Right atrium auricular region (tissue), 2 donors: ENCODE measurements around the gene CYGB. TPM values are rescaled to one million over a fixed set of nuclear protein-coding genes. Genes with fewer than 3 reads are reported as not detected.
A peak's percentile ranks its signal among the peaks of the same experiment; 100 is the strongest.
"Not testable (repeated sequence)": the region's sequence is repeated elsewhere in the genome, so short reads cannot be mapped to it uniquely, and the experiment has no call there.

Experiments
- DNase-seq: peaks from one replicate; pipeline ENCODE4 v3.0.0-alpha.2; 2019; ENCODE audit warnings: low spot score
- H3K27ac ChIP-seq, 2 donors: fragments of 200-600 bp; sonication (generic); 1 replicate in 1 of 2; 2 replicates in 1 of 2; pipeline ENCODE4 v1.5.1; 2016 to 2019
- H3K27me3 ChIP-seq, 2 donors: fragments of 200-600 bp; sonication (generic); one replicate each; pipeline versions ENCODE4 v1.5.1 to v1.6.0; 2017 to 2019
- H3K36me3 ChIP-seq: fragments of 200-600 bp; sonication (generic); one replicate; pipeline ENCODE4 v1.5.1; 2016
- H3K4me1 ChIP-seq, 2 donors: fragments of 200-600 bp; sonication (generic); one replicate each; pipeline versions ENCODE4 v1.5.1 to v1.6.0; 2017 to 2019
- H3K4me3 ChIP-seq, 2 donors: fragments of 200-600 bp; sonication (generic); 1 replicate in 1 of 2; 2 replicates in 1 of 2; pipeline ENCODE4 v1.5.1; 2017 to 2019; ENCODE audit warnings: mild to moderate bottlenecking in 1 of 2, moderate library complexity in 1 of 2
- H3K9me3 ChIP-seq, 2 donors: fragments of 200-600 bp; sonication (generic); one replicate each; pipeline ENCODE4 v1.5.1; 2019
- CTCF ChIP-seq, 2 donors: fragments of 200-600 bp; sonication (generic); IDR thresholded peaks; one replicate each; pipeline ENCODE4 v1.5.1; 2019; ENCODE audit warnings: antibody characterized with exemption in 2 of 2
- total RNA-seq, 2 donors: library from RNA; depleted of rRNA; stranded (reverse); fragments of >200 nt; gene quantifications; one replicate each; pipeline ENCODE4 v1.1.0, GENCODE V29; 2016

CYGB gene
- total RNA-seq, 2 donors from 2014 or later, result 23.0 to 48.7 TPM

GRCh38 chr17:76512366-76513305 is 24.9 kb downstream of the CYGB start:
- TF ChIP-seq CTCF (IDR thresholded peaks at IDR 0.05), result no peak
- Histone ChIP-seq H3K9me3 (no peaks in the 10 kb centered on the region), H3K4me3 (no peak overlapping the region), H3K36me3 (no peaks in the 10 kb centered on the region), H3K4me1 (peaks cover 0 to 20% of the 10 kb centered on the region in 2 donors), H3K27me3 (no peaks in the 10 kb centered on the region), H3K27ac (no peak overlapping the region)
- DNase-seq, result no peak

GRCh38 chr17:76511668-76512365 is 25.7 kb downstream of the CYGB start:
- no peaks in the 10 kb centered on the region for H3K36me3 ChIP-seq
- peaks cover 0 to 20% of the 10 kb centered on the region in 2 donors for H3K4me1 ChIP-seq
- TF ChIP-seq CTCF (IDR thresholded peaks at IDR 0.05), result no peak
- no peak for DNase-seq
- no peaks in the 10 kb centered on the region for H3K27me3 ChIP-seq
- H3K4me3 ChIP-seq, result no peak overlapping the region
- H3K27ac ChIP-seq, result no peak overlapping the region
- no peaks in the 10 kb centered on the region for H3K9me3 ChIP-seq

- DNase-seq, result no peak
- H3K27me3 ChIP-seq, result no peaks in the 10 kb centered on the region
- no peak overlapping the region for H3K27ac ChIP-seq
- TF ChIP-seq CTCF (IDR thresholded peaks at IDR 0.05), result no peak
- no peaks in the 10 kb centered on the region for H3K36me3 ChIP-seq
- H3K4me3 ChIP-seq, result no peak overlapping the region
- no peaks in the 10 kb centered on the region for H3K9me3 ChIP-seq
- H3K4me1 ChIP-seq, result peaks cover 0 to 19% of the 10 kb centered on the region in 2 donors
Observed at GRCh38 chr17:76510831-76511244, 26.7 kb downstream of the CYGB start.

GRCh38 chr17:76508472-76509063 is 28.9 kb downstream of the CYGB start:
- H3K4me1 ChIP-seq, result peaks cover 0 to 11% of the 10 kb centered on the region in 2 donors
- not testable (repeated sequence) for H3K36me3 ChIP-seq, H3K27ac ChIP-seq, H3K9me3 ChIP-seq, H3K4me3 ChIP-seq, H3K27me3 ChIP-seq, DNase-seq

GRCh38 chr17:76506408-76507345 is 30.8 kb downstream of the CYGB start:
- H3K27me3 ChIP-seq, result no peaks in the 10 kb centered on the region
- peak; percentile 90 for DNase-seq
- peaks cover 0 to 17% of the 10 kb centered on the region in 2 donors for H3K4me1 ChIP-seq
- no peak overlapping the region for H3K27ac ChIP-seq
- no peaks in the 10 kb centered on the region for H3K9me3 ChIP-seq
- H3K4me3 ChIP-seq, result no peak overlapping the region
- peak; percentile 90 to 97 for TF ChIP-seq CTCF (IDR thresholded peaks at IDR 0.05)
- H3K36me3 ChIP-seq, result no peaks in the 10 kb centered on the region
